B cell (primary cell): ENCODE results near the gene TENM3. TPM values are rescaled to one million over a fixed set of nuclear protein-coding genes. Genes with fewer than 3 reads are reported as not detected.

Source experiments
- ATAC-seq: fragments of 200-7000 bp; cut with Tn5 transposase; one replicate; pipeline ENCODE4 v1.10.0; 2021; ENCODE audit warnings: low read depth, mild to moderate bottlenecking, moderate number of reproducible peaks, moderate library complexity
- CTCF ChIA-PET: fragments of 350-600 bp; sonication (Branson Sonifier 250); formaldehyde crosslinking; loops from one replicate; lab custom pipeline; 2021; ENCODE audit warnings: antibody characterized with exemption, inconsistent platforms; lab: Charles Lee
- POLR2A ChIA-PET: fragments of 350-600 bp; sonication (Branson Sonifier 250); formaldehyde crosslinking; loops from one replicate; lab custom pipeline; 2021; ENCODE audit warnings: antibody characterized with exemption; lab: Charles Lee
- DNase-seq: peaks from one replicate; pipeline ENCODE4 v3.0.0; 2013
- H2AFZ ChIP-seq: 2 replicates; pipeline ENCODE4 v1.6.1; 2012; ENCODE audit warnings: mild to moderate bottlenecking, low read depth, low read length; ENCODE audit not compliant: insufficient read depth, poor library complexity, severe bottlenecking
- H3K27ac ChIP-seq, 2 donors: 1 replicate in 1 of 2; 2 replicates in 1 of 2; pipeline ENCODE4 v1.5.1; 2012 to 2013; ENCODE audit warnings: low read length in 2 of 2, mild to moderate bottlenecking in 2 of 2, moderate library complexity in 1 of 2
- H3K27me3 ChIP-seq, 4 experiments: fragments of 200-600 bp in 1 of 4; sonication (generic) in 1 of 4; replicated peaks in 1 of 4; 1 replicate in 2 of 4; 2 replicates in 2 of 4; pipeline versions ENCODE4 v1.6.1 to v1.7.0; 2013 to 2016; ENCODE audit warnings: low read length in 3 of 4, mild to moderate bottlenecking in 2 of 4, mixed read lengths in 1 of 4, moderate library complexity in 1 of 4; ENCODE audit not compliant: insufficient read depth in 4 of 4, control insufficient read depth in 3 of 4; ENCODE audit errors: control extremely low read depth in 1 of 4
- H3K36me3 ChIP-seq, 2 experiments: replicated peaks in 1 of 2; 1 replicate in 1 of 2; 2 replicates in 1 of 2; pipeline versions ENCODE4 v1.6.1 to v1.7.1; 2013; ENCODE audit warnings: low read length in 1 of 2; ENCODE audit not compliant: insufficient read depth in 2 of 2, control insufficient read depth in 1 of 2; ENCODE audit errors: control extremely low read depth in 1 of 2, extremely low read depth in 1 of 2
- H3K4me1 ChIP-seq, 2 donors: fragments of 200-600 bp in 1 of 2; sonication (generic) in 1 of 2; 1 replicate in 1 of 2; 2 replicates in 1 of 2; pipeline versions ENCODE4 v1.5.1 to v1.6.1; 2013 to 2017; ENCODE audit warnings: low read length in 2 of 2; ENCODE audit not compliant: control insufficient read depth in 2 of 2, insufficient read depth in 2 of 2
- H3K4me2 ChIP-seq: replicated peaks from 2 replicates; pipeline ENCODE3; 2012; ENCODE audit warnings: mild to moderate bottlenecking, low read depth, low read length; ENCODE audit not compliant: poor library complexity, severe bottlenecking
- H3K4me3 ChIP-seq, 5 experiments: fragments of 200-600 bp in 1 of 5; sonication (generic) in 1 of 5; 1 replicate in 3 of 5; 2 replicates in 2 of 5; pipeline versions ENCODE4 v1.5.1 to v1.7.0; 2011 to 2016; ENCODE audit warnings: low read length in 4 of 5, mild to moderate bottlenecking in 4 of 5, low read depth in 2 of 5, control low read depth in 1 of 5, moderate library complexity in 1 of 5; ENCODE audit not compliant: insufficient read depth in 1 of 5; ENCODE audit errors: control extremely low read depth in 1 of 5, extremely low read depth in 1 of 5
- H3K79me2 ChIP-seq: fragments of 200-600 bp; sonication (generic); one replicate; pipeline ENCODE4 v1.6.0; 2016; ENCODE audit warnings: low read length; ENCODE audit not compliant: control insufficient read depth, insufficient read depth
- H3K9ac ChIP-seq: fragments of 200-600 bp; sonication (generic); 2 replicates; pipeline ENCODE4 v1.6.1; 2017; ENCODE audit warnings: mild to moderate bottlenecking, low read length, moderate library complexity
- H3K9me3 ChIP-seq, 3 donors: one replicate each; pipeline versions ENCODE4 v1.6.1 to v1.7.1; 2013; ENCODE audit warnings: low read length in 2 of 3; ENCODE audit not compliant: control insufficient read depth in 2 of 3, insufficient read depth in 1 of 3; ENCODE audit errors: control extremely low read depth in 1 of 3
- H4K20me1 ChIP-seq: 2 replicates; pipeline ENCODE4 v1.6.0; 2012; ENCODE audit warnings: mild to moderate bottlenecking, low read length; ENCODE audit not compliant: insufficient read depth, control insufficient read depth, poor library complexity, severe bottlenecking
- H3K27ac Mint-ChIP-seq: one replicate; pipeline ENCODE4 v1.8.0; 2021; ENCODE audit warnings: mixed read lengths
- H3K27me3 Mint-ChIP-seq: one replicate; pipeline ENCODE4 v1.8.0; 2021; ENCODE audit warnings: mixed read lengths
- H3K4me1 Mint-ChIP-seq: one replicate; pipeline ENCODE4 v1.8.0; 2021; ENCODE audit warnings: mixed read lengths
- H3K4me3 Mint-ChIP-seq: one replicate; pipeline ENCODE4 v1.8.0; 2021; ENCODE audit warnings: mixed read lengths
- H3K9me3 Mint-ChIP-seq: one replicate; pipeline ENCODE4 v1.8.0; 2022; ENCODE audit warnings: mixed read lengths; ENCODE audit not compliant: insufficient read depth
- CTCF ChIP-seq: fragments of 200-600 bp; IDR thresholded peaks from one replicate; pipeline ENCODE4 v1.8.0; 2022; ENCODE audit warnings: antibody characterized with exemption, mild to moderate bottlenecking
- EZH2 ChIP-seq: IDR thresholded peaks from 2 replicates; pipeline ENCODE4 v1.6.1; 2012; ENCODE audit warnings: borderline replicate concordance, low read depth, mild to moderate bottlenecking, moderate library complexity, low read length; ENCODE audit not compliant: insufficient read depth, poor library complexity, severe bottlenecking
- WGBS: methylation state at CpG from one replicate; pipeline ENCODE4 v1.1.5; 2013; ENCODE audit warnings: missing lambda C conversion rate; ENCODE audit not compliant: insufficient coverage; 5-methylcytosine and 5-hydroxymethylcytosine counted together
- intact Hi-C: fragments of 100-400 bp; cut with micrococcal nuclease; formaldehyde crosslinking; loops from one replicate; pipeline ENCODE4 v1.10.0; 2022
- polyA plus RNA-seq: library from polyadenylated mRNA; depleted of rRNA; stranded (reverse); fragments of >200 nt; gene quantifications from 2 replicates; pipeline ENCODE4 v1.2.3, GENCODE V29; 2012
- total RNA-seq, 2 donors: library from RNA; stranded (reverse); fragments of 120-200 nt in 1 of 2; gene quantifications; 1 replicate in 1 of 2; 2 replicates in 1 of 2; pipeline versions ENCODE4 v1.2.3 to v1.2.4, GENCODE V29; 2013 to 2022

TENM3 gene
- total and polyA plus RNA-seq, 2 donors (not counting 1 experiment from before 2014, with no cell fraction given) = not detected

DNA sequence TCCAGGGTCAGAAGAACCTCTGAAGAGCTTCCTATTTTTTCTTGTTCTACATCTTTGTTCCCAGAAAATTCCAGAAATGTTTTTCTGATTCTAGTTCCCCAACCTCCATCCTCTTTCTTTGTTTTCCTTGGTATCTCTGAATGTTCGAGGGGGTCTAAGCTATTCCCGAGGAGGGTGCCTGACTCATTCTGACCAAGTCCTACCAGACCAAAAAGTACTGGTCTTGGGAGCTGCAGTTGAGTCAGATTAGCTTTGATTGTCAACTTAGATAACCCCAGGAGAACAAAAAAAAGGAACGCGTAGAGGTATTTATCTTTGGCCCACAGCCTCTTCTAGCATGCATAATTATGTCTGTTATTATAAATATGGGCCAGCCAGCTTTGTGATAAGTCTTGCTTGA, 12.1 kb upstream of the TENM3 start:
- Histone ChIP-seq H3K27me3 (no peaks in the 10 kb centered on the region), H3K9me3 (peaks cover 0 to 3% (median 0%) of the 10 kb centered on the region in 3 donors), H3K36me3 (no peaks in the 10 kb centered on the region), H3K9ac (no peak overlapping the region), H3K4me2 (no peak overlapping the region), H3K4me3 (no peak overlapping the region), H4K20me1 (no peaks in the 10 kb centered on the region), H3K27ac (no peak overlapping the region), H3K4me1 (no peaks in the 10 kb centered on the region), H3K79me2 (no peaks in the 10 kb centered on the region), H2AFZ (no peak overlapping the region)
- ChIA-PET POLR2A (no interaction called here), CTCF (no interaction called here)
- H3K27ac Mint-ChIP-seq = no peak overlapping the region
- H3K27me3 Mint-ChIP-seq = no peaks in the 10 kb centered on the region
- DNase-seq = no peak
- 80% methylated on average over 1 of the region's 4 CpGs for WGBS
- no peak for TF ChIP-seq EZH2
- TF ChIP-seq CTCF = no peak
- no peaks in the 10 kb centered on the region for H3K4me1 Mint-ChIP-seq
- intact Hi-C loops = no loop called here
- H3K9me3 Mint-ChIP-seq = peaks cover 3% of the 10 kb centered on the region
- no peak for ATAC-seq
- no peak overlapping the region for H3K4me3 Mint-ChIP-seq

GRCh38 chr4:182231496-182231895, 11.7 kb upstream of the TENM3 start:
- Histone ChIP-seq H3K9me3 (peaks cover 0 to 3% (median 0%) of the 10 kb centered on the region in 3 donors), H3K36me3 (no peaks in the 10 kb centered on the region), H3K4me3 (no peak overlapping the region), H2AFZ (no peak overlapping the region), H3K27ac (no peak overlapping the region), H3K9ac (no peak overlapping the region), H4K20me1 (no peaks in the 10 kb centered on the region), H3K27me3 (no peaks in the 10 kb centered on the region), H3K79me2 (no peaks in the 10 kb centered on the region), H3K4me2 (no peak overlapping the region), H3K4me1 (no peaks in the 10 kb centered on the region)
- peaks cover 3% of the 10 kb centered on the region for H3K9me3 Mint-ChIP-seq
- ChIA-PET CTCF (no interaction called here), POLR2A (no interaction called here)
- H3K27ac Mint-ChIP-seq = no peak overlapping the region
- no peaks in the 10 kb centered on the region for H3K4me1 Mint-ChIP-seq
- DNase-seq (no peak), ATAC-seq (no peak)
- TF ChIP-seq EZH2 = no peak
- no peak for TF ChIP-seq CTCF
- no peak overlapping the region for H3K4me3 Mint-ChIP-seq
- no peaks in the 10 kb centered on the region for H3K27me3 Mint-ChIP-seq
- intact Hi-C loops = no loop called here
- 90% methylated on average over 5 of the region's 5 CpGs for WGBS
